Heart left ventricle (tissue), 16 donors: Measurements from ENCODE around the gene RGS7. TPM values are rescaled to one million over a fixed set of nuclear protein-coding genes. Genes with fewer than 3 reads are reported as not detected.

Experiments
- ATAC-seq, 4 donors: fragments of 200-7000 bp; cut with Tn5 transposase; one replicate each; pipeline ENCODE4 v1.9.1; 2020 to 2022; ENCODE audit warnings: moderate library complexity in 4 of 4, mild to moderate bottlenecking in 3 of 4, moderate number of reproducible peaks in 1 of 4
- DNase-seq, 5 donors: peaks; one replicate each; pipeline ENCODE4 v3.0.0-alpha.2; 2020
- H3K27ac ChIP-seq, 12 donors: fragments of 200-600 bp; sonication (generic) in 4 of 12; one replicate each; pipeline versions ENCODE4 v1.5.0 to v1.8.0; 2016 to 2022; ENCODE audit warnings: mild to moderate bottlenecking in 2 of 12
- H3K27me3 ChIP-seq, 9 donors: fragments of 200-600 bp; sonication (generic) in 2 of 9; one replicate each; pipeline versions ENCODE4 v1.5.1 to v1.8.0; 2016 to 2022; ENCODE audit warnings: mild to moderate bottlenecking in 3 of 9
- H3K36me3 ChIP-seq, 9 donors: fragments of 200-600 bp; sonication (generic) in 2 of 9; one replicate each; pipeline versions ENCODE4 v1.5.0 to v1.8.0; 2018 to 2022; ENCODE audit warnings: mild to moderate bottlenecking in 2 of 9
- H3K4me1 ChIP-seq, 12 donors: fragments of 200-600 bp; sonication (generic) in 4 of 12; one replicate each; pipeline versions ENCODE4 v1.5.0 to v1.8.0; 2016 to 2022; ENCODE audit warnings: mild to moderate bottlenecking in 3 of 12
- H3K4me3 ChIP-seq, 12 donors: fragments of 200-600 bp; sonication (generic) in 4 of 12; one replicate each; pipeline versions ENCODE4 v1.5.0 to v1.8.0; 2017 to 2022; ENCODE audit warnings: mild to moderate bottlenecking in 9 of 12, moderate library complexity in 4 of 12
- H3K9me3 ChIP-seq, 12 donors: fragments of 200-600 bp; sonication (generic) in 4 of 12; one replicate each; pipeline versions ENCODE4 v1.5.0 to v1.8.0; 2016 to 2022; ENCODE audit warnings: mild to moderate bottlenecking in 1 of 12
- POLR2A ChIP-seq, 2 donors: fragments of 450-650 bp; IDR thresholded peaks; one replicate each; pipeline ENCODE4 v1.6.1; 2017; ENCODE audit warnings: antibody characterized with exemption in 2 of 2, mild to moderate bottlenecking in 2 of 2, moderate library complexity in 2 of 2
- WGBS, 4 donors: extraction: QIAGEN DNeasy Blood & Tissue Kit in 2 of 4; methylation state at CpG; one replicate each; pipeline versions ENCODE4 v1.1.5 to v1.1.7; 2013 to 2018; 5-methylcytosine and 5-hydroxymethylcytosine counted together
- intact Hi-C, 10 donors: fragments of 100-400 bp; cut with DNase I; formaldehyde crosslinking; loops; one replicate each; pipeline versions ENCODE4 v1.11.1 to v1.14.2; 2022
- polyA plus RNA-seq, 2 donors: library from polyadenylated mRNA; stranded (reverse); fragments of 200-250 nt; gene quantifications; one replicate each; pipeline ENCODE4 v1.2.3, GENCODE V29; 2013
- total RNA-seq, 9 donors: library from RNA; depleted of rRNA in 2 of 9; stranded (reverse); fragments of >200 nt in 2 of 9; fragmentation: NEBNext Ultra II Directional in 3 of 9; extraction: Animal tissue kit (Norgen Biotek cat#: 25700) in 3 of 9; gene quantifications; one replicate each; pipeline versions ENCODE4 v1.1.0 to v1.2.4, GENCODE V29; 2016 to 2023
- TF ChIP-seq, protein P1 (sequence below), 12 donors: fragments of 200-600 bp; sonication (generic) in 4 of 12; IDR thresholded peaks; one replicate each; pipeline versions ENCODE4 v1.5.0 to v1.8.0; 2018 to 2022; ENCODE audit warnings: antibody characterized with exemption in 12 of 12, mild to moderate bottlenecking in 5 of 12
- donor health status: ischemic (EF 13 %, LVEDD 7.1; RV severe dilation, severe dysfunction).
- donor health status: healthy with polysubstance abuse.
- donor health status: DM: no; HTN: yes; CAD: no.
- donor health status: DM: no; HTN: no; CAD: no.
- donor health status: ischemic (EF 25% LVEDD 6.9; RV normal size, moderate dysfunction).
- donor health status: ischemic (EF 25% LVEDD 5.7; RV mildly dilated, moderate dysfunction).
- donor health status: healthy.
- donor health status: DM: yes; HTN: yes; CAD: no.
- donor health status: ischemic (EF 35%, LVEDD 5.7; RV mildly dilated, moderate dysfunction).
- donor health status: nonischemic (EF 11% LVEDD 7.7; RV severe dilation, severe dysfunction).
- donor health status: DM: yes; HTN: yes; CAD: no.
- donor health status: PGD.
- donor health status: ischemic (EF 29% LVEDD 5.4; RV normal size, mild dysfunction).
- donor health status: nonischemic (EF 23%, LVEDD 6.1; RV moderate dilation, normal function).

Gene RGS7
- total and polyA plus RNA-seq, 11 donors = not detected

DNA sequence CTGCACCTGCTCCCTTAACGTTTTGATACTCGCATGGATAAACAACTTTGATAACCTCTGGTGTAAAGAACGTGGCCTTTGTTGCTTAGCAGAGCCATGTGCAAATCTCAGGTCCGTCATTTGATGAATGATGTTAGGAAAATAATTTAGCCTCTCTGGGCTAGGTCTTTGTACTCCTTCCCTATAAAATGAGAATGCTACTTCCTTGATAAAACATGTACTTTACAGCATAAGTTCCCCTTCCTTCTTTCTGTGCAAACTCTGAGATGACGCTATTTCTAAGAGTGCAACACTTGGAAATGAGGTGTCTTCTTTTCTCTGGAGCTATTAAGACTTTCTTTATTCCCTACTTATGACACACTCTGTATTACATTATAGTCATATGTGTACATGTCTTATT, 243.4 kb downstream of the RGS7 start:
- no peak for DNase-seq
- ATAC-seq = no peak
- intact Hi-C loops = no loop called here
- Histone ChIP-seq H3K4me1 (no peaks in the 10 kb centered on the region), H3K27ac (no peak overlapping the region), H3K4me3 (no peak overlapping the region), H3K36me3 (no peaks in the 10 kb centered on the region), H3K9me3 (no peaks in the 10 kb centered on the region), H3K27me3 (no peaks in the 10 kb centered on the region)
- TF ChIP-seq POLR2A (IDR thresholded peaks at IDR 0.05) = no peak
- TF ChIP-seq, protein P1, sequence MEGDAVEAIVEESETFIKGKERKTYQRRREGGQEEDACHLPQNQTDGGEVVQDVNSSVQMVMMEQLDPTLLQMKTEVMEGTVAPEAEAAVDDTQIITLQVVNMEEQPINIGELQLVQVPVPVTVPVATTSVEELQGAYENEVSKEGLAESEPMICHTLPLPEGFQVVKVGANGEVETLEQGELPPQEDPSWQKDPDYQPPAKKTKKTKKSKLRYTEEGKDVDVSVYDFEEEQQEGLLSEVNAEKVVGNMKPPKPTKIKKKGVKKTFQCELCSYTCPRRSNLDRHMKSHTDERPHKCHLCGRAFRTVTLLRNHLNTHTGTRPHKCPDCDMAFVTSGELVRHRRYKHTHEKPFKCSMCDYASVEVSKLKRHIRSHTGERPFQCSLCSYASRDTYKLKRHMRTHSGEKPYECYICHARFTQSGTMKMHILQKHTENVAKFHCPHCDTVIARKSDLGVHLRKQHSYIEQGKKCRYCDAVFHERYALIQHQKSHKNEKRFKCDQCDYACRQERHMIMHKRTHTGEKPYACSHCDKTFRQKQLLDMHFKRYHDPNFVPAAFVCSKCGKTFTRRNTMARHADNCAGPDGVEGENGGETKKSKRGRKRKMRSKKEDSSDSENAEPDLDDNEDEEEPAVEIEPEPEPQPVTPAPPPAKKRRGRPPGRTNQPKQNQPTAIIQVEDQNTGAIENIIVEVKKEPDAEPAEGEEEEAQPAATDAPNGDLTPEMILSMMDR (IDR thresholded peaks at IDR 0.05) = no peak
- WGBS, 4 donors = 43 to 73% (median 67%) methylated on average over 5 of the region's 5 CpGs

- TF ChIP-seq, protein P1 (IDR thresholded peaks at IDR 0.05) = no peak
- no peak for TF ChIP-seq POLR2A (IDR thresholded peaks at IDR 0.05)
- intact Hi-C loops = no loop called here
- no peak overlapping the region for H3K4me3 ChIP-seq
- H3K4me1 ChIP-seq = no peaks in the 10 kb centered on the region
- no peaks in the 10 kb centered on the region for H3K36me3 ChIP-seq
- no peak overlapping the region for H3K27ac ChIP-seq
- no peaks in the 10 kb centered on the region for H3K27me3 ChIP-seq
- WGBS, 4 donors = 85 to 89% (median 88%) methylated on average over 7 of the region's 7 CpGs
- ATAC-seq = no peak
- DNase-seq = no peak
- no peaks in the 10 kb centered on the region for H3K9me3 ChIP-seq
Measured at GRCh38 chr1:241109039-241109438, 248.0 kb downstream of the RGS7 start.

DNA sequence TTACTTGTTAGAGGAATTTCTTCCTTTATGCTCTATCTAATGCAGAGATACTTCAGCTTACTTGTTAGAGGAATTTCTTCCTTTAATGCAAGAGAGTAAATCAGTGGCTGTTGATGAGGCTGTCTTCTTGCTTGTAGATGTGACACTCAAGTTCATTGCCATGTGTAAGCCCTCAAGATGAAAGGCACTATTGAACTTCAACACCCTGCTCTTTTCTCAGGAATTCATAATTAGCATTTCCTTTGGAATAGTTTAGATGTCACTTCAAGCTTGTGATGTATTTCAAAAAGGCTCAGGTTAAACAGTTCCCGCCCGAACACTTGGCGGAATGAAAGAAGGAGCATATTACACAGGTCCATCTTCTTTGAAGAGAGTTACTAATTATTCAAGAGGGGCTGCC, 251.9 kb downstream of the RGS7 start:
- H3K27me3 ChIP-seq = no peaks in the 10 kb centered on the region
- DNase-seq = no peak

DNA sequence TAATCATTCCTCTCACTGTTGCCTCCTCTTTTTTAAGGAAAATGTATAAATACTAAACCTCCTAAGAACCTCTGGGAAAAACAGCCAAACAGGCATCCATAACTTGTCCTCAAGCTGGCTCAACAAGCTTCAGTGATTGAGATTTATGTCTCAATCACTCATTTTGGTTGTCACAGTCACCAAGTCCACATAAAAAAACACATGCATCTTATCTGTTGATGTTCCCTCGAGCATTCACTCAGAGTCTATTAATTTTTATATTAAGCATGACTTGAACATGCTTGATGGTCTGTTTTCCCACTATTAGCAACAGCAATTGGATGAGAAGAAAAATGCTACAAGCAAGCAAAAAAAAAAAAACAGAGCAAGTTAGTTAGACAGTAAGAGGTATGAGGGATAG, 254.3 kb downstream of the RGS7 start:
- ATAC-seq = no peak
- H3K36me3 ChIP-seq = no peaks in the 10 kb centered on the region
- no peak for DNase-seq
- no peaks in the 10 kb centered on the region for H3K27me3 ChIP-seq
- H3K9me3 ChIP-seq = no peaks in the 10 kb centered on the region
- H3K27ac ChIP-seq = no peak overlapping the region
- WGBS, 4 donors = 33 to 44% (median 39%) methylated on average over 1 of the region's 1 CpG
- H3K4me3 ChIP-seq = no peak overlapping the region
- TF ChIP-seq POLR2A (IDR thresholded peaks at IDR 0.05) = no peak
- TF ChIP-seq, protein P1 (IDR thresholded peaks at IDR 0.05) = no peak
- H3K4me1 ChIP-seq = no peaks in the 10 kb centered on the region
- intact Hi-C loops = no loop called here

More for the DNA sequence above, 251.9 kb downstream of the RGS7 start:
- intact Hi-C loops = no loop called here
- ATAC-seq = no peak
- H3K27ac ChIP-seq = no peak overlapping the region
- no peaks in the 10 kb centered on the region for H3K4me1 ChIP-seq
- no peak overlapping the region for H3K4me3 ChIP-seq
- WGBS, 4 donors = 70 to 80% (median 74%) methylated on average over 3 of the region's 3 CpGs
- H3K9me3 ChIP-seq = no peaks in the 10 kb centered on the region
- H3K36me3 ChIP-seq = no peaks in the 10 kb centered on the region
- TF ChIP-seq, protein P1 (IDR thresholded peaks at IDR 0.05) = no peak
- no peak for TF ChIP-seq POLR2A (IDR thresholded peaks at IDR 0.05)
